HepG2 (cell line): ENCODE measurements around the gene SOX13. TPM values are rescaled to one million over a fixed set of nuclear protein-coding genes. Genes with fewer than 3 reads are reported as not detected.

ENCODE experiments used
- ATAC-seq: fragments of 200-7000 bp; cut with Tn5 transposase; 3 replicates; pipeline ENCODE4 v1.9.1; 2020; ENCODE audit warnings: mild to moderate bottlenecking, moderate library complexity
- BruUV-seq: library from RNA; stranded (reverse); fragments of 400-500 nt; replicated peaks from 2 replicates; lab custom pipeline; 2021; lab: Mats Ljungman, UMichigan
- CTCF ChIA-PET: fragments of 300-600 bp; formaldehyde crosslinking; extraction: SDS; loops from one replicate; lab custom pipeline; 2021; ENCODE audit warnings: low total read pairs, inconsistent platforms, low intra/inter-chr PET ratio; lab: Yijun Ruan, JAX
- POLR2A ChIA-PET: fragments of 350-600 bp; sonication (Branson Sonifier 250); formaldehyde crosslinking; loops from one replicate; lab custom pipeline; 2020; ENCODE audit warnings: antibody characterized with exemption, inconsistent platforms; lab: Yijun Ruan, JAX
- DNase-seq: peaks from one replicate; pipeline ENCODE4 v3.0.0-alpha.2; 2015; ENCODE audit warnings: low spot score
- FAIRE-seq: peaks from 3 replicates; lab custom pipeline; 2011; peaks lifted over from hg19 to GRCh38; lab: Jason Lieb, UNC
- H2AFZ ChIP-seq: one replicate; pipeline ENCODE4 v1.6.1; 2011; ENCODE audit warnings: low read length, inconsistent platforms
- H3K27ac ChIP-seq: fragments of 300-600 bp; 3 replicates; pipeline ENCODE4 v1.8.0; 2011; ENCODE audit warnings: mixed run types, mild to moderate bottlenecking, mixed read lengths, low read length, inconsistent platforms; ENCODE audit not compliant: insufficient read depth; ENCODE audit errors: extremely low read length
- H3K27me3 ChIP-seq, 2 experiments: fragments of 200-600 bp in 1 of 2; 2 replicates in 1 of 2; 3 replicates in 1 of 2; pipeline versions ENCODE4 v1.6.0 to v1.8.0; 2011; ENCODE audit warnings: low read length in 2 of 2, mild to moderate bottlenecking in 2 of 2, moderate library complexity in 2 of 2, inconsistent platforms in 1 of 2; ENCODE audit not compliant: insufficient read depth in 2 of 2, control insufficient read depth in 1 of 2
- H3K36me3 ChIP-seq, 2 experiments: fragments of 200-600 bp in 1 of 2; replicated peaks in 1 of 2; 2 replicates in 1 of 2; 3 replicates in 1 of 2; pipeline versions ENCODE4 v1.5.1 to v1.8.0; 2011; ENCODE audit warnings: low read length in 2 of 2, inconsistent platforms in 1 of 2; ENCODE audit not compliant: insufficient read depth in 2 of 2, control insufficient read depth in 1 of 2
- H3K4me1 ChIP-seq: 2 replicates; pipeline ENCODE4 v1.5.1; 2012; ENCODE audit warnings: low read length, inconsistent platforms; ENCODE audit not compliant: insufficient read depth
- H3K4me2 ChIP-seq: 2 replicates; pipeline ENCODE4 v1.6.0; 2011; ENCODE audit warnings: low read depth, low read length, inconsistent platforms
- H3K4me3 ChIP-seq, 3 experiments: fragments of 200-600 bp in 1 of 3; sonication (generic), shearing (Covaris generic) in 1 of 3; replicated peaks in 1 of 3; 2 replicates each; pipeline ENCODE4 v1.5.1; 2011 to 2016; ENCODE audit warnings: low read length in 3 of 3, inconsistent platforms in 2 of 3, low read depth in 2 of 3, mild to moderate bottlenecking in 2 of 3, control low read depth in 1 of 3, mixed read lengths in 1 of 3; ENCODE audit not compliant: insufficient read depth in 1 of 3
- H3K79me2 ChIP-seq: one replicate; pipeline ENCODE4 v1.6.1; 2011; ENCODE audit warnings: low read length, inconsistent platforms; ENCODE audit not compliant: insufficient read depth
- H3K9ac ChIP-seq: 2 replicates; pipeline ENCODE4 v1.6.0; 2011; ENCODE audit warnings: mild to moderate bottlenecking, low read depth, low read length, inconsistent platforms; ENCODE audit not compliant: insufficient read depth
- H3K9me3 ChIP-seq: 2 replicates; pipeline ENCODE4 v1.5.1; 2012; ENCODE audit warnings: mild to moderate bottlenecking, low read length
- H4K20me1 ChIP-seq: 2 replicates; pipeline ENCODE4 v1.6.0; 2011; ENCODE audit warnings: inconsistent platforms, mild to moderate bottlenecking, low read length, moderate library complexity; ENCODE audit not compliant: insufficient read depth
- ATF2 ChIP-seq: sonication (generic); formaldehyde crosslinking; IDR thresholded peaks from 2 replicates; pipeline ENCODE4 v1.4.0; 2020; ENCODE audit warnings: missing genetic modification reagents
- CCDC6 ChIP-seq: sonication (generic); formaldehyde crosslinking; IDR thresholded peaks from 2 replicates; pipeline ENCODE4 v1.8.1; 2022; ENCODE audit warnings: mild to moderate bottlenecking, missing genetic modification reagents, moderate library complexity
- ETV5 ChIP-seq: IDR thresholded peaks from 2 replicates; pipeline ENCODE4 v1.6.1; 2018; ENCODE audit warnings: missing biosample characterization, missing genetic modification reagents, inconsistent platforms, borderline replicate concordance
- ETV6 ChIP-seq: sonication (generic); formaldehyde crosslinking; conservative IDR thresholded peaks from 2 replicates; pipeline ENCODE4 v1.4.0; 2020; ENCODE audit warnings: missing genetic modification reagents
- HNRNPLL ChIP-seq: fragments of 200-400 bp; formaldehyde crosslinking; IDR thresholded peaks from 2 replicates; pipeline ENCODE4 v1.6.1; 2017; ENCODE audit warnings: mild to moderate bottlenecking, low read depth, low read length; ENCODE audit not compliant: poor library complexity, severe bottlenecking
- HOXD1 ChIP-seq: sonication (generic); formaldehyde crosslinking; IDR thresholded peaks from 2 replicates; pipeline ENCODE4 v1.5.0; 2020; ENCODE audit warnings: missing genetic modification reagents
- KLF6 ChIP-seq: IDR thresholded peaks from 2 replicates; pipeline ENCODE4 v1.8.0; 2016; ENCODE audit warnings: missing biosample characterization, missing genetic modification reagents
- PRPF4 ChIP-seq: fragments of 200-400 bp; formaldehyde crosslinking; IDR thresholded peaks from 2 replicates; pipeline ENCODE4 v1.6.1; 2016; ENCODE audit warnings: low read length, low read depth; ENCODE audit not compliant: poor library complexity, severe bottlenecking
- ZMYM4 ChIP-seq: sonication (generic); formaldehyde crosslinking; IDR thresholded peaks from 2 replicates; pipeline ENCODE4 v1.8.1; 2023; ENCODE audit warnings: mild to moderate bottlenecking, missing genetic modification reagents
- ZNF12 ChIP-seq: sonication (generic); formaldehyde crosslinking; IDR thresholded peaks from 2 replicates; pipeline ENCODE4 v1.5.0; 2020; ENCODE audit warnings: missing genetic modification reagents
- ZNF460 ChIP-seq: sonication (generic); formaldehyde crosslinking; IDR thresholded peaks from 2 replicates; pipeline ENCODE4 v1.5.1; 2020; ENCODE audit warnings: missing genetic modification reagents, mild to moderate bottlenecking, borderline replicate concordance
- ZNF660 ChIP-seq: sonication (generic); formaldehyde crosslinking; IDR thresholded peaks from 2 replicates; pipeline ENCODE4 v1.5.1; 2020; ENCODE audit warnings: mild to moderate bottlenecking, low read depth, missing genetic modification reagents, borderline replicate concordance
- ZNF678 ChIP-seq: sonication (generic); formaldehyde crosslinking; IDR thresholded peaks from 2 replicates; pipeline ENCODE4 v1.4.0; 2020; ENCODE audit warnings: mild to moderate bottlenecking, missing genetic modification reagents
- WGBS: methylation state at CpG from one replicate; pipeline ENCODE4 v1.1.6; 2017; ENCODE audit warnings: low lambda C conversion rate; 5-methylcytosine and 5-hydroxymethylcytosine counted together
- in situ Hi-C: cut with HindIII; loops from 2 replicates; pipeline ENCODE4 v1.10.0; 2017; ENCODE audit warnings: low pct_unique_long_range_greater_than_20kb; ENCODE audit not compliant: extremely low pct_ligation_motif_present
- intact Hi-C: fragments of 100-400 bp; cut with micrococcal nuclease; formaldehyde crosslinking; loops from one replicate; pipeline ENCODE4 v1.10.0; 2022; ENCODE audit not compliant: unreplicated experiment
- polyA plus RNA-seq, 8 experiments: library from polyadenylated mRNA; depleted of rRNA in 3 of 8; stranded (reverse) in 7 of 8; unstranded in 1 of 8; fragments of >200 nt; fragmentation: Illumina TruSeq in 4 of 8; extraction: Trizol in 4 of 8; gene quantifications; 2 replicates each; pipeline versions ENCODE4 v1.2.1 to v1.2.3, GENCODE V29; 2011 to 2016; ENCODE audit warnings: low read depth in 4 of 8, missing spikeins in 1 of 8, mixed read lengths in 1 of 8; ENCODE audit not compliant: insufficient read depth in 1 of 8
- total RNA-seq, 5 experiments: library from RNA; depleted of rRNA; stranded (reverse); fragments of >200 nt; fragmentation: Illumina TruSeq; extraction: Trizol; gene quantifications; 2 replicates each; pipeline ENCODE4 v1.2.3, GENCODE V29; 2016; ENCODE audit warnings: low read depth in 1 of 5
- TF ChIP-seq, protein P1 (sequence below): sonication (generic); formaldehyde crosslinking; IDR thresholded peaks from 2 replicates; pipeline ENCODE4 v1.4.0; 2020; ENCODE audit warnings: mild to moderate bottlenecking, low read depth, missing genetic modification reagents

SOX13 gene
- total and polyA plus RNA-seq, 2 of the 13 experiments (the other 11 are each of a cell fraction or from before 2014, with no cell fraction given), result 13.3 to 15.8 TPM

- no peaks in the 10 kb centered on the region for H3K79me2 ChIP-seq
- H3K9ac ChIP-seq, result no peak overlapping the region
- TF ChIP-seq ZNF460 (no peak), CCDC6 (no peak), ETV6 (CRISPR knock-in tag) (no peak), ZNF678 (CRISPR knock-in tag) (no peak), ZMYM4 (no peak), ATF2 (CRISPR knock-in tag) (no peak), KLF6 (CRISPR knock-in tag) (no peak), ZNF660 (no peak), ZNF12 (no peak), HNRNPLL (no peak), ETV5 (CRISPR knock-in tag) (no peak), HOXD1 (CRISPR knock-in tag) (no peak), PRPF4 (no peak)
- TF ChIP-seq, protein P1, sequence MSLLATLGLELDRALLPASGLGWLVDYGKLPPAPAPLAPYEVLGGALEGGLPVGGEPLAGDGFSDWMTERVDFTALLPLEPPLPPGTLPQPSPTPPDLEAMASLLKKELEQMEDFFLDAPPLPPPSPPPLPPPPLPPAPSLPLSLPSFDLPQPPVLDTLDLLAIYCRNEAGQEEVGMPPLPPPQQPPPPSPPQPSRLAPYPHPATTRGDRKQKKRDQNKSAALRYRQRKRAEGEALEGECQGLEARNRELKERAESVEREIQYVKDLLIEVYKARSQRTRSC (CRISPR knock-in tag), result no peak
- no peak overlapping the region for H3K27ac ChIP-seq
- no peaks in the 10 kb centered on the region for H3K9me3 ChIP-seq
- no TSS peak for BruUV-seq
- no peak overlapping the region for H3K4me3 ChIP-seq
- in situ Hi-C loops, result no loop called here
- peaks cover 0 to 14% of the 10 kb centered on the region in 2 experiments; a peak in 2 of 5 replicates for H3K27me3 ChIP-seq
- H3K4me1 ChIP-seq, result peaks cover 9% of the 10 kb centered on the region
- WGBS, result 64% methylated on average over 7 of the region's 7 CpGs
- H3K4me2 ChIP-seq, result no peak overlapping the region
- POLR2A ChIA-PET, result no interaction called here
- intact Hi-C loops, result no loop called here
- H2AFZ ChIP-seq, result no peak overlapping the region
- CTCF ChIA-PET, result no interaction called here
- DNase-seq (no peak), ATAC-seq (no peak), FAIRE-seq (no peak)
- H3K36me3 ChIP-seq, result no peaks in the 10 kb centered on the region
- H4K20me1 ChIP-seq, result no peaks in the 10 kb centered on the region
Observed at GRCh38 chr1:204065986-204066300, 7.0 kb upstream of the SOX13 start.
